ENCODE data around the gene UAP1L1.
A peak's percentile ranks its signal among the peaks of the same experiment; 100 is the strongest.

Gene UAP1L1

DNA sequence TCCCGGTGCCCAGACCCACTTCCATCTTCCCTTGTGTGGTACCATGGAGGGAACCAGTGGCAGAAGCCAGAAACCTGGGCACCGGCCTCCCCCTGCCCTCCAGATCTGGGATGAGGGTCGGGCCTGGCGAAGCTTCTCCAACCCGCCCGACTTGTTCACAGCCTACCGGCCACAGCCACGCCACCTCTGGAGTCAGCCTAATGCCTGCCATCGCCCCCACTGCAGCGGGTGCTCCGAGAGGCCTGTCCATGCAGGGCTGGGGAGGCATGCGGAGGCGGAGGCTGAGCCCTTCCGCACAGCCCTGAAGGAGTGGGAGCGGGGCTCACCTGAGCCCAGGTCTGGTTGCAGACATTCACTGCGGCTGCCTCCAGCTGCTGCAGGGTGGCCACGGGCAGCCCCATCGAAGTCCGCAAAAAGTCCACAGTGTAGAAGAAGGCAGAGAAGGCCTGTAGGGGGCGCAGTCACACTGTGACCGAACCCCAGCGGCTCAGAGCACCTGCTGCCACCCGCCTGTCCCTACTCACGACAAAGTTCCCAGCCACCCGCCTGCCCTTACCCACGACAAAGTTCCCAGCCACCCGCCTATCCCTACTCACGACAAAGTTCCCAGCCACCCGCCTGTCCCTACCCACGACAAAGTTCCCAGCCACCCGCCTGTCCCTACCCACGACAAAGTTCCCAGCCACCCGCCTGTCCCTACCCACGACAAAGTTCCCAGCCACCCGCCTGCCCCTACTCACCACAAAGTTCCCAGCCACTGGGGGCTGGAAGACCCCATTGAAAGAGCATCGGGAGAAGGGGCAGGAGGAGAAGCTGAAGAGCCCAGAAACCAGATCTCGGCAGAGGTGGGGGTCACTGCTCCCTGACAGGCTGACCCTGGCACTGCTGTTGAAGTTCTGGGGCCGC lies 27.5 kb upstream of the UAP1L1 start:
- Histone ChIP-seq H3K9me3 (no peaks in the 10 kb centered on the region), H3K4me1 (ENCODE audit: control insufficient read depth in 1 of 2, insufficient read depth in 1 of 2, low read depth in 1 of 2, low read length in 1 of 2) (peaks cover 28 to 38% of the 10 kb centered on the region in 2 experiments), H3K4me3 (ENCODE audit: low read depth in 1 of 2, low read length in 1 of 2) (no peak overlapping the region), H3K36me3 (no peaks in the 10 kb centered on the region), H3K27me3 (peaks cover 100% of the 10 kb centered on the region), H3K27ac (no peak overlapping the region)
- TF ChIP-seq, protein P1, sequence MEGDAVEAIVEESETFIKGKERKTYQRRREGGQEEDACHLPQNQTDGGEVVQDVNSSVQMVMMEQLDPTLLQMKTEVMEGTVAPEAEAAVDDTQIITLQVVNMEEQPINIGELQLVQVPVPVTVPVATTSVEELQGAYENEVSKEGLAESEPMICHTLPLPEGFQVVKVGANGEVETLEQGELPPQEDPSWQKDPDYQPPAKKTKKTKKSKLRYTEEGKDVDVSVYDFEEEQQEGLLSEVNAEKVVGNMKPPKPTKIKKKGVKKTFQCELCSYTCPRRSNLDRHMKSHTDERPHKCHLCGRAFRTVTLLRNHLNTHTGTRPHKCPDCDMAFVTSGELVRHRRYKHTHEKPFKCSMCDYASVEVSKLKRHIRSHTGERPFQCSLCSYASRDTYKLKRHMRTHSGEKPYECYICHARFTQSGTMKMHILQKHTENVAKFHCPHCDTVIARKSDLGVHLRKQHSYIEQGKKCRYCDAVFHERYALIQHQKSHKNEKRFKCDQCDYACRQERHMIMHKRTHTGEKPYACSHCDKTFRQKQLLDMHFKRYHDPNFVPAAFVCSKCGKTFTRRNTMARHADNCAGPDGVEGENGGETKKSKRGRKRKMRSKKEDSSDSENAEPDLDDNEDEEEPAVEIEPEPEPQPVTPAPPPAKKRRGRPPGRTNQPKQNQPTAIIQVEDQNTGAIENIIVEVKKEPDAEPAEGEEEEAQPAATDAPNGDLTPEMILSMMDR (IDR thresholded peaks at IDR 0.05), result peak; percentile 48

DNA sequence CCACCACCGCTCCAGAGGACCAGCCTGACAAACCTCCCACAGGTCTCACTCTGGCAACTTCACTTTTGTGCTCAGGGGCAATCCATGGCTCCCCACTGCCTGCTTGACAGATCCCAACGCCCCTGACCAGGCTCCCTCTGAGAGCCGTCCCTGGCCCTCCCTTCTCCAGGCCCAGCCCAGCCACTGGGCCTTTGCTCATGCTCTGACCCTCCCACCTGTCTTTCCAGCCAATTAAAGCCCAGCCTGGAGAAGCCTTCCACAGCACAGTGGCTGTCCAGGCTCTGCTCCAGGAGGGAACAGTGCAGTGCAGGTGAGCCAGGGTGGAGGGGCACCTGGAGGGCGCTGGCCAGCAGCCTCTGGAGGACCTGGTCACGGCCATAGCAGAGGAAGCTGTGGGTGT lies 26.7 kb upstream of the UAP1L1 start:
- Histone ChIP-seq H3K4me3 (ENCODE audit: low read depth in 1 of 2, low read length in 1 of 2) (no peak overlapping the region), H3K9me3 (no peaks in the 10 kb centered on the region), H3K27me3 (peaks cover 100% of the 10 kb centered on the region), H3K27ac (no peak overlapping the region), H3K36me3 (no peaks in the 10 kb centered on the region), H3K4me1 (ENCODE audit: control insufficient read depth in 1 of 2, insufficient read depth in 1 of 2, low read depth in 1 of 2, low read length in 1 of 2) (peaks cover 24 to 32% of the 10 kb centered on the region in 2 experiments)
- TF ChIP-seq, protein P1 (IDR thresholded peaks at IDR 0.05), result no peak

DNA sequence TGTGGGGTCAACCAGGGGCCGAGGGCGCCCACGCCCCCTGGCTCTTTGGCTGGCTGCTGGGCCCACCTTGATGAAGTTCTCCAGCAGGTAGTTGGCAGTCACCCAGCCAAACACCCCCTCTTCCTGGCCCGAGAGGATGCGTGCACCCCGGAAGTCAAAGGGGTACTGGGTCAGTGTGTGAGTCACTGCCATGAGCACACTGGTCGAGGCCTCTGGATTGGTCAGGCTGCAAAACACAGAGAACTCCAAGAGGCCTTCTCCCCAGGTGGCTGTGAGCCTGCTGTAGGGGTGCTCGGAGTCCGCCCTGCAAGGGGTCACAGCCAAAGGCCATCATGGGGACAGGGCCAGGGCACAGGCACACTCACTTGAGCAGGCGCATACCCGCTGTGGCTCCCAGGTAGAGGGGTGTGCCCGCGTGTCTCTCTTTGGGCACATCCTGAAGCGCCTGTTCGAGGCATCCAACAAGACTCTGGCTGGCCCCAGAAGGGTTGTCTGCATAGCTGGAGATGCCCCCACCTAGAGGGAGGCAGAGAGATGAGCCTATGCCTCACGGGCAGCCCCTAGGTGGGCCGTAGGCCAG lies 26.1 kb upstream of the UAP1L1 start:
- Histone ChIP-seq H3K27me3 (peaks cover 100% of the 10 kb centered on the region), H3K4me3 (ENCODE audit: low read depth in 1 of 2, low read length in 1 of 2) (no peak overlapping the region), H3K36me3 (no peaks in the 10 kb centered on the region), H3K9me3 (no peaks in the 10 kb centered on the region), H3K4me1 (ENCODE audit: control insufficient read depth in 1 of 2, insufficient read depth in 1 of 2, low read depth in 1 of 2, low read length in 1 of 2) (peaks cover 20 to 28% of the 10 kb centered on the region in 2 experiments), H3K27ac (no peak overlapping the region)
- TF ChIP-seq, protein P1 (IDR thresholded peaks at IDR 0.05), result no peak

DNA sequence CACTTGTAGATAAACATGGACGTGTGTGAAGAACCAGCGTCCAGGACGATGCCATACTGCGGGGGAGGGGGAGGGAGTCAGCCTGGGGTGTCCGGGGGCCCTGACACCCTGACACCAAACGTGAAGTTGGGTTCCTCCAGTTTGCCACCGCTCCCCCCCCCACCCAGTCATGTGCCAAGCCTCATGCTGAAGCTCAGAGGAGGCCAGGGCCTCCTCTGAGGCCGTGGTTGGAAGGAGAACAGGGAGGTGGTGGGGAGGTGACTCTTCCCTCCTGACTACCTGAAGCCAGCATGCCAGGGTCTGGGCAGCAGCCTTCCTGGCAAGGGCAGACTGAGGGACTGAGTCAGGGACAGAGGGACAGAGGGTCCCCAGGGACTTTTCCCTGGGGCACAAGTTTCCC lies 25.0 kb upstream of the UAP1L1 start:
- H3K27me3 ChIP-seq, result peaks cover 91% of the 10 kb centered on the region
- H3K36me3 ChIP-seq, result no peaks in the 10 kb centered on the region
- TF ChIP-seq, protein P1 (IDR thresholded peaks at IDR 0.05), result no peak
- no peaks in the 10 kb centered on the region for H3K9me3 ChIP-seq
- H3K4me1 ChIP-seq (ENCODE audit: control insufficient read depth in 1 of 2, insufficient read depth in 1 of 2, low read depth in 1 of 2, low read length in 1 of 2), result peaks cover 17 to 24% of the 10 kb centered on the region in 2 experiments
- no peak overlapping the region for H3K27ac ChIP-seq
- H3K4me3 ChIP-seq (ENCODE audit: low read depth in 1 of 2, low read length in 1 of 2), result no peak overlapping the region

DNA sequence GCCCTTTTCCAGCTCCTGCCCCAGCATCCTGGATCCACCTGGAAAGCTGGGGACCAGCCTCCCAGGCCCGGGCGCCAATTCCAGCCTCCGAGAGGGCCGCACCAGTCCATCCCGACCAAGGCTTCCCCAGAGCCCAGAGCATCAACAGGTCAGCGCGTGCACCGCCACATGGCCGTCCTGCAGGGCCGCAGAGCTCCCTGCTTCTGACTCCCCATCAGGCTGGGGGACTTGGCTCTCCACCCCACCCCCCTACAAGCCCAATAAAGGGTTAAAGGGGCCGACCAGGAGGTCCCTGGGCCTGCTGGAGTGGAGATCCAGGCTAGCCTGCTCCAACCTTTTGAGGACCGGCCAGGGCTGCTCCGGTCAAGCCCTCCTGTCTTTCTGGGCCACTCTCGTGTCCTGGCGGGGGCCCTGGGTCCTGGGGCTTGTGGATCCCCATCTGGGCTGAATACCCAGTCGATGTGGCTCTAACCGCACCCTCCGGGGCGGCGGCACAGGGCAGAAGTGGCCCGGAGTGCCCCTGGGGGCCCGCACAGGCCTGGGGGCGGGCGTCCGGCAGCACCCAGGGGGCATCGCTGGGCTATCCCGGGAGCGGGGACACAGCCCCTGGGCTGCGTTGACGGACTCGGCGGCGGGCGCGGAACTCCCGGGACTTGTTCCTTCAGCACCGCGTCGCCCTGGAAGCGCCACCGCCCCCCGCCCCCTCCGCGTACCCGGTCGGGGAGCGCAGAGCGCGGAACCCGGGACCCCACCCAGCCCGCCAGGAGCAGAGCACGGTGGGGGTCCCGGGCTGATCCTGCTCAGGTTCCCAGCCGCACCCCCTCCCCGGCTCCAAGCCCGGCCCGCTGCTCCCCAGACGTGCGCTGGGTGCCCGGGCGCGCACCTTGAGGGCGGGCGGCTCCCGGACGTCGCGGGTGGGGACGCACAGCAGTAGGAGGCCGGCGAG lies 24.0 kb upstream of the UAP1L1 start:
- H3K9me3 ChIP-seq, result no peaks in the 10 kb centered on the region
- no peaks in the 10 kb centered on the region for H3K36me3 ChIP-seq
- peaks cover 24 to 33% of the 10 kb centered on the region in 2 experiments for H3K4me1 ChIP-seq (ENCODE audit: control insufficient read depth in 1 of 2, insufficient read depth in 1 of 2, low read depth in 1 of 2, low read length in 1 of 2)
- peak overlapping the region; percentile 48 to 59 for H3K4me3 ChIP-seq (ENCODE audit: low read depth in 1 of 2, low read length in 1 of 2)
- no peak overlapping the region for H3K27ac ChIP-seq
- TF ChIP-seq, protein P1 (IDR thresholded peaks at IDR 0.05), result no peak
- H3K27me3 ChIP-seq, result peaks cover 81% of the 10 kb centered on the region

All from neutrophil (primary cell).